ENCODE measurements around the gene EPC1.

The EPC1 gene

GRCh38 chr10:32279795-32280194, 67.2 kb downstream of the EPC1 start:
- TF ChIP-seq PATZ1 (CRISPR knock-in tag; IDR thresholded peaks at IDR 0.05; ENCODE audit: borderline replicate concordance): no peak
- ATAC-seq: no peak

- TF ChIP-seq OSR1 (CRISPR knock-in tag; IDR thresholded peaks at IDR 0.05): no peak
- no peak for TF ChIP-seq RARB (CRISPR knock-in tag; IDR thresholded peaks at IDR 0.05)
- no peak for TF ChIP-seq TCF4 (CRISPR knock-in tag; IDR thresholded peaks at IDR 0.05; ENCODE audit: borderline replicate concordance)
- TF ChIP-seq ARNTL (CRISPR knock-in tag; IDR thresholded peaks at IDR 0.05; ENCODE audit: borderline replicate concordance, low read depth): no peak
- no peak for TF ChIP-seq CSRNP3 (CRISPR knock-in tag; IDR thresholded peaks at IDR 0.05)
- TF ChIP-seq ZFP30 (CRISPR knock-in tag; IDR thresholded peaks at IDR 0.05): no peak
- TF ChIP-seq GLIS3 (CRISPR knock-in tag; IDR thresholded peaks at IDR 0.05): no peak
- TF ChIP-seq BACH2 (CRISPR knock-in tag; IDR thresholded peaks at IDR 0.05; ENCODE audit: borderline replicate concordance): no peak
- no peak for TF ChIP-seq ZNF8 (CRISPR knock-in tag; IDR thresholded peaks at IDR 0.05)
- TF ChIP-seq ISL1 (CRISPR knock-in tag; IDR thresholded peaks at IDR 0.05): no peak
- TF ChIP-seq ZNF70 (CRISPR knock-in tag; IDR thresholded peaks at IDR 0.05): no peak
These were observed 73.6 kb downstream of the EPC1 start for GRCh38 chr10:32273336-32273735.

DNA sequence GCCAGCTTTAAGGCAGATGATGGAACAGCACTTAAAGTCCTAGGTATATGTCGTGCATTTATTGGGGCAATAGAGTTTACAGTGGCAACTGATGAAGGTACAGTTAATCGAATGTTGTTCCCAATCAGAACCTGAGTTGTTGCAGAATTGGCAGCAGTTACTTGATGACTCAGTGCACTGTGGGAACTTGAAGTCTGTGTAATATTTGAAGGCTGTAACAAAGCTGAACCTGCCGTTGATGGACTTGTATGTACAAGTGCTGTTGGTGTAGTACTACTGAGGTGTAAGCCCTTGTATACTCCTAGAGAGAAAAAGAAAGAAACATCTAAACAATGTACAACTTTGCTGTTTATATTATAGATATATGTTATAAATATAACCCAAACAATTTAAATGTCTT, 75.3 kb downstream of the EPC1 start:
- TF ChIP-seq PPARA (CRISPR knock-in tag; IDR thresholded peaks at IDR 0.05; ENCODE audit: borderline replicate concordance) (no peak), ZC3H10 (CRISPR knock-in tag; IDR thresholded peaks at IDR 0.05) (no peak)
- no peak; the same call in 2 of the 3 replicates for ATAC-seq

More at GRCh38 chr10:32273336-32273735, 73.6 kb downstream of the EPC1 start:
- no peak for ATAC-seq

GRCh38 chr10:32269343-32270100, 77.4 kb downstream of the EPC1 start:
- TF ChIP-seq ZNF565 (CRISPR knock-in tag; conservative IDR thresholded peaks at IDR 0.05; ENCODE audit: low read depth) (no peak), TOX (CRISPR knock-in tag; IDR thresholded peaks at IDR 0.05; ENCODE audit: borderline replicate concordance) (no peak), OSR1 (CRISPR knock-in tag; IDR thresholded peaks at IDR 0.05) (no peak), CSRNP3 (CRISPR knock-in tag; IDR thresholded peaks at IDR 0.05) (no peak), ARNTL (CRISPR knock-in tag; IDR thresholded peaks at IDR 0.05; ENCODE audit: borderline replicate concordance, low read depth) (no peak), ZNF70 (CRISPR knock-in tag; IDR thresholded peaks at IDR 0.05) (no peak), PATZ1 (CRISPR knock-in tag; IDR thresholded peaks at IDR 0.05; ENCODE audit: borderline replicate concordance) (no peak), GLIS3 (CRISPR knock-in tag; IDR thresholded peaks at IDR 0.05) (no peak), BACH2 (CRISPR knock-in tag; IDR thresholded peaks at IDR 0.05; ENCODE audit: borderline replicate concordance) (no peak), RARB (CRISPR knock-in tag; IDR thresholded peaks at IDR 0.05) (no peak), ZFP30 (CRISPR knock-in tag; IDR thresholded peaks at IDR 0.05) (no peak), PPARA (CRISPR knock-in tag; IDR thresholded peaks at IDR 0.05; ENCODE audit: borderline replicate concordance) (no peak), ISL1 (CRISPR knock-in tag; IDR thresholded peaks at IDR 0.05) (no peak)
- TF ChIP-seq, protein P1, sequence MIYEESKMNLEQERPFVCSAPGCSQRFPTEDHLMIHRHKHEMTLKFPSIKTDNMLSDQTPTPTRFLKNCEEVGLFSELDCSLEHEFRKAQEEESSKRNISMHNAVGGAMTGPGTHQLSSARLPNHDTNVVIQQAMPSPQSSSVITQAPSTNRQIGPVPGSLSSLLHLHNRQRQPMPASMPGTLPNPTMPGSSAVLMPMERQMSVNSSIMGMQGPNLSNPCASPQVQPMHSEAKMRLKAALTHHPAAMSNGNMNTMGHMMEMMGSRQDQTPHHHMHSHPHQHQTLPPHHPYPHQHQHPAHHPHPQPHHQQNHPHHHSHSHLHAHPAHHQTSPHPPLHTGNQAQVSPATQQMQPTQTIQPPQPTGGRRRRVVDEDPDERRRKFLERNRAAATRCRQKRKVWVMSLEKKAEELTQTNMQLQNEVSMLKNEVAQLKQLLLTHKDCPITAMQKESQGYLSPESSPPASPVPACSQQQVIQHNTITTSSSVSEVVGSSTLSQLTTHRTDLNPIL (CRISPR knock-in tag; IDR thresholded peaks at IDR 0.05; ENCODE audit: low read depth): no peak
- peak; percentile 44 for ATAC-seq

Measured in SK-N-SH treated with all-trans-retinoic acid at 6 μM for 48 hours (cell line).